Type B pancreatic cell (in vitro differentiated cells): Measurements from ENCODE around the gene CIT. TPM values are rescaled to one million over a fixed set of nuclear protein-coding genes. Genes with fewer than 3 reads are reported as not detected.

ENCODE experiments used
- DNase-seq: peaks from one replicate; pipeline ENCODE4 v3.0.0; 2021; ENCODE audit warnings: mixed read lengths; ENCODE audit not compliant: unreplicated experiment; ENCODE audit errors: extremely low spot score
- H3K27ac Mint-ChIP-seq: 2 replicates; pipeline ENCODE4 v1.8.0; 2021; ENCODE audit warnings: mild to moderate bottlenecking, mixed read lengths
- H3K27me3 Mint-ChIP-seq: 2 replicates; pipeline ENCODE4 v1.8.0; 2021; ENCODE audit warnings: mixed read lengths
- H3K36me3 Mint-ChIP-seq: 2 replicates; pipeline ENCODE4 v1.8.0; 2021; ENCODE audit warnings: mixed read lengths
- H3K4me1 Mint-ChIP-seq: one replicate; pipeline ENCODE4 v1.8.0; 2021; ENCODE audit warnings: mixed read lengths; ENCODE audit not compliant: unreplicated experiment
- H3K4me3 Mint-ChIP-seq: 2 replicates; pipeline ENCODE4 v1.8.0; 2021; ENCODE audit warnings: mild to moderate bottlenecking, mixed read lengths
- H3K9me3 Mint-ChIP-seq: 2 replicates; pipeline ENCODE4 v1.8.0; 2021; ENCODE audit warnings: mixed read lengths
- CTCF ChIP-seq: fragments of 200-600 bp; sonication (generic); conservative IDR thresholded peaks from 2 replicates; pipeline ENCODE4 v1.5.0; 2021; ENCODE audit warnings: antibody characterized with exemption, mild to moderate bottlenecking
- total RNA-seq: library from RNA; stranded (reverse); gene quantifications from 2 replicates; pipeline ENCODE4 v1.2.1, GENCODE V29; 2021; ENCODE audit warnings: low replicate concordance

The CIT gene
- total RNA-seq, 1 donor from 2014 or later: 50.9 TPM

- Mint-ChIP-seq H3K27me3 (no peaks in the 10 kb centered on the region), H3K4me3 (no peak overlapping the region), H3K9me3 (no peaks in the 10 kb centered on the region), H3K27ac (no peak overlapping the region), H3K4me1 (no peaks in the 10 kb centered on the region), H3K36me3 (peaks cover 16% of the 10 kb centered on the region)
- no peak for TF ChIP-seq CTCF
- DNase-seq: no peak
Observed at GRCh38 chr12:119729871-119730270, 147.2 kb downstream of the CIT start.

GRCh38 chr12:119728444-119728745 is 148.7 kb downstream of the CIT start:
- DNase-seq: no peak

GRCh38 chr12:119727600-119728443 is 149.3 kb downstream of the CIT start:
- Mint-ChIP-seq H3K9me3 (no peaks in the 10 kb centered on the region), H3K27ac (no peak overlapping the region), H3K4me1 (no peaks in the 10 kb centered on the region), H3K36me3 (peaks cover 13% of the 10 kb centered on the region), H3K4me3 (no peak overlapping the region), H3K27me3 (no peaks in the 10 kb centered on the region)
- no peak for TF ChIP-seq CTCF
- no peak for DNase-seq

More at GRCh38 chr12:119728444-119728745, 148.7 kb downstream of the CIT start:
- Mint-ChIP-seq H3K4me3 (no peak overlapping the region), H3K4me1 (no peaks in the 10 kb centered on the region), H3K27me3 (no peaks in the 10 kb centered on the region), H3K36me3 (peaks cover 13% of the 10 kb centered on the region), H3K27ac (no peak overlapping the region), H3K9me3 (no peaks in the 10 kb centered on the region)
- no peak for TF ChIP-seq CTCF

- Mint-ChIP-seq H3K4me3 (no peak overlapping the region), H3K36me3 (peaks cover 3% of the 10 kb centered on the region), H3K9me3 (no peaks in the 10 kb centered on the region), H3K4me1 (no peaks in the 10 kb centered on the region), H3K27me3 (no peaks in the 10 kb centered on the region), H3K27ac (no peak overlapping the region)
- no peak for TF ChIP-seq CTCF
- no peak for DNase-seq
Observed at GRCh38 chr12:119725523-119725922, 151.6 kb downstream of the CIT start.

GRCh38 chr12:119721306-119721705 is 155.8 kb downstream of the CIT start:
- no peak overlapping the region for H3K4me3 Mint-ChIP-seq
- no peak for TF ChIP-seq CTCF

More at GRCh38 chr12:119721306-119721705, 155.8 kb downstream of the CIT start:
- no peaks in the 10 kb centered on the region for H3K27me3 Mint-ChIP-seq
- H3K36me3 Mint-ChIP-seq: peaks cover 16% of the 10 kb centered on the region
- peaks cover 4% of the 10 kb centered on the region for H3K4me1 Mint-ChIP-seq
- no peak overlapping the region for H3K27ac Mint-ChIP-seq
- no peak for DNase-seq
- H3K9me3 Mint-ChIP-seq: no peaks in the 10 kb centered on the region
